Stimulated activated CD8-positive, alpha-beta memory T cell treated with anti-CD3 and anti-CD28 coated beads, Interleukin-12 subunit alpha, Interleukin-12 subunit beta, amount 100 ng/mL, for 24 hours (primary cell): ENCODE results near the gene RABL2B.

Experiments used
- DNase-seq: peaks from one replicate; pipeline ENCODE4 v3.0.0-alpha.2; 2020; ENCODE audit errors: extremely low read depth

RABL2B gene

DNA sequence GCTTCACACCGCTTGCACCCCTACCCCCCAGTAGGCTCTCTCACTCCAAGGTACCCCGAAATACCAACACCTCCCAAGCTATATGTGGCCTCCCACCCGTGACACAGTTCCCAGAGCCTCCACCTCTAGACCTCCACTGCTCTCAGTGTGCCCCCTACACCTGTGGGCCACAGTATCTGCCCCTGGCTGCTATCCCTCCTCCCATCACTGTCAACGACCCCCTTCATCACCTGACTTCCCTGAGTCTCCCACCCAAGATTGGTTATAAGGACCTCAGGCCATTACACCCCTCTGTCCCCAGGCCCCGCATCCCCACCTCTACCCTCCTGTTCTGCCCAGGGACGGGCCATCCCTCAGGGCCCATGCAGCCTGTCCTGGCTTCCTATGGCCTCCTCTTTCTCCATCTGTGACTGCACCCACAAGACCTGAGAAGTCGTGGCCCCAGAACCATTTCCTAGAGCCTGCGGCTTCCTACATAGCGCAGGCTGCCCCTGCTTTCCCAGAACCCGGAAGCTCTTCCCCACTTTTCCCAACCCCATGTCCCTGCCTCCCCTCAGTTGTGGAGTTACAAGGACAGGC is 44.7 kb downstream of the RABL2B start:
- no peak for DNase-seq

DNA sequence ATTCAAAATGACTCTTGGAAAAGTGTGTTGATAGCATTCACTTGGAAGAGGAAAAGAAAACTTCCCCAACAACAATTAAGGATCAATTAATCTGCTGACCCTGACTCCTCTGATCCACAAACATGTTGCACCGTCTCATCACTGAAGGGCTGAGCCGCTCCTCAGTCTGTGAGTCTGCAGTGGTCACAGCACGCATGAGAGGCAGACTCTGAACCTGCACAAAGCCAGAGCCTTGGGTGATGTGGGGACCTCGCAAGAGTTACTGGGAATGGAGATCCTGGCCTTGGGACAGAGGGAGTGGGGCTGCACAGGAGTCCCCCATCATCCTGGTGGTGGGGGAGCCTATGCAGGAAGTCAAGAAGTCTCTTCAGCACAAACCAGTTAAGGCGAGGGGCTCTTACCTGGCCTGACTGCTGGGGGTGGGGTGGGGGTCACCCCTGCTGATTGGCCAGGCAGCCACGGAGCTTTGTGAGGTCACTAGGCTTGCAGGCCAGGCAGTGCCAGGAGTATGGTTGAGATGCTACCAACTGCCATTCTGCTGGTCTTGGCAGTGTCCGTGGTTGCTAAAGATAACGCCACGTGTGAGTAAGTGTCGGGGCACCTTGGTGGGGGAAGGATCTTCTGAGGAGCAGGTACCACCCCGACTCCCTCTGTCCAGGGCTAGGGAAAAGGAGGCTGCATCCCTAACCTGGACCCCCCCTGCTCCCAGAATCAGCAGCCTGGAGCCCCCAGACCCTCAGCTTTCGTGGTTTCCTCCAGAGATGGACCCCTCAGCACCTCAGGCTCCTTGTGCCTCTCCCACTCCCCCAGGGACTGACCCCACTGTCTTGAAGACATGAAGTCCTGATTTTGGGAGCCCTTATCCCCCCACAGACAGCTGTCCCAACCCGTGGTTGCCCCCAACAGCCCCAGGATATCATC is 45.4 kb downstream of the RABL2B start, which contains the start of gene ACR:
TSS of gene ACR (plus strand) at position 477 of the 921 bp plus-strand sequence. CDS start at position 509, 32 bp downstream.
- DNase-seq, result no peak

DNA sequence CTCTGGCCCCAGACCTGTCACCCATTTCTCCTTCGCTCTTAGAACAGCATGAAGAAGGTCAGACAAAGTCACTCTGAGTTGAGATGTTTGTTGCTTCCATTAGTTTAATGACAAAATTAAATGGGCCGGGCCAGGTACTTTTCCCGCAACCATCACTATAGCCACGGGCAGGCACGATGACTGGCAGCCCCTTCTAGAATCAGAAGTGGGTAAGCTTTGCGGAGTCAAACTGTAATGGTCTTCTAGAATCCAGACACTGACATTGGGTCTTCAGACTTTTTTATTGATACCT is 47.8 kb downstream of the RABL2B start:
- DNase-seq, result no peak

DNA sequence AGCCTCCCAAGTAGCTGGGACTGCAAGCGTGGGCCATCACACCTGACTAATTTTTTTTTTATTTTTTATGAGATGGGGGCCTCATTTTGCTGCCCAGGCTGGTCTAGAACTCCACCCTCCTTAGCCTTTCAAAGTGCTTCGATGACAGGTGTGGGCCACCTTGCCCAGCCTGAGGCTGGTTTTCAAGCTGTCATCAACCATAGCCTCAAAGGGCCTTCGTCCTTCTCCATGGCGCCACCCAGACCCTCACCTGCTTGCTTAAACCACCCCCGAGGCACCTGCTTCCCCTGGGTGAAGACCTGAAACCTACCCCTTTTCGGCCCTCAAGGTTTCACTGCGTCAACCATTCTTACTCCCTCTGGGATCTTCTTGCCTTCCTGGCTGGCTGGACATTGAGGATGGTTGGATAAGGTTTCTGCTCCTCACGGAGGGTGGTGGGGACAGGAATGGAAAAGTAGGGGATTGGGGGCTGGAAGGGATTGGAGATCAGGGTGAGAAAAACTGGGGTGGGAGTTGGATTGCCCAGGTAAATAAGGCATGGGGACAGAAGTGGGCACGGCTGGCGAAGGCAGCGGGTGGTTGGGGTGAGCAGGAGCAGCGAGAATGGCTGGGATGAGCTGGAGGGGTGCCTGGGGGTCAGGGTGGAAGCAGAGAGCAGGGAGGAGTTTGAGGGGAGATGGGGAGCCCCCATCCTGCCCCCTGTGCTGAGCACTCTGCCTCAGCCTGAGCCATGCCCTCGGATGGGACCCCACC is 48.3 kb downstream of the RABL2B start:
- no peak for DNase-seq

DNA sequence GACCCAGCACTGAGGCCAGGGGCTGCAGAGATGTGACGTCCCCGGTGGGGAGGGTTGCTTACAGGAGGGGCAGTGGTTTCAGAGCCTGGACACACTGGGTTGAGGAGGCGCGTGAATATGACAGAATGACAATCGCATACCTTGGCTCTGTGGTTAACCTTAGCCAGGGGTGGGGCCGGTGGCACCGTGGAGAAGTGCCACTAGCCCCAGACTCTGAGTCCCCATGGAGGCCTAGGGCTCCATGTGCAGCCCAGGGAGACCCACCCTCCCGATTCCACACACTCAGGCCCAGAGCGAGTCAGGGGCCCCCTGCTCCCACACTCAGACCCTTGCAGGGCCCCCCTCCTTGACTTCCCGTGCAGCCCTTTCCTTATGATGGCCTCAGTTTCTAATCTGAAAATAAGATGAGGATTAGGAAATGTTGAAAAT is 49.1 kb downstream of the RABL2B start:
- DNase-seq, result no peak

DNA sequence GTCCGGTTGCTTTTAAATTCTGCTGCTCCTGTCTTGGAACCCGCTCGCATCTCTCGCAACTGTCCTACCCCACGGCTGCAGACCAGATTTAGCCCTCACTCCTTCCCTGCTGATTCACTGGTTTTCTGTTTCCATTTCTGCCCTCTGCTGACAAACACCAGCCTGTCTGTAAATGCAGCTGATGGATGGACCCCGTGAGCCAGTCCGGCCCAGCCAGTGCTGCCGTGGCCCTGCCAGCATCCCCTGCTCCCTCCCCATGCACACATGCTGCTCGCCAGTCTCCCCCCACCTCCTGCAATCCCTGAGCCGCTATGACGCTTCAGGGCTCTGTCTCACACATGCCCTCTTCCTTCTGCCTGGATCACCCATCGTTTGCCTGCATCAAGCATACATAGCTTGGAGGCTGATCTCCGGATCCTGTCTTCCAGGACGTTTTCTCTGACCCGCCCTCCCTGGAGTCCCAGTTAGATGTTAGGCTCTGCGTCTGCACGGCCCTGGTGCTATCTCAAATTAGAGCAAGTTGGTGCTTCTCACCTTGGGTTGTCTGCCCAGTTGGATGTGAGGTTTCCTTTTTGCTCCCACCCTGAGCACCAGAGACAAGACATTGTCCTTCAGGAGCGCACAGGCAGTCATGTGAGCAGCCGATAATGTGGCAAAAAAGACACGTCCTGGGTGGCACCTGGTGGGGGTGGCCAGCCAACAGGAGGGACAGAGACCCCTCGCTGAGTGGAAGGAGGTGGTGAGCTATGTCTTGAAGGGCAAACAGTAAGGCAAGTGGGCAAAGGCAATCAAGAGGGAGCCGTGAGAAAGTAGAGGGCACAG is 49.7 kb downstream of the RABL2B start:
- no peak for DNase-seq

DNA sequence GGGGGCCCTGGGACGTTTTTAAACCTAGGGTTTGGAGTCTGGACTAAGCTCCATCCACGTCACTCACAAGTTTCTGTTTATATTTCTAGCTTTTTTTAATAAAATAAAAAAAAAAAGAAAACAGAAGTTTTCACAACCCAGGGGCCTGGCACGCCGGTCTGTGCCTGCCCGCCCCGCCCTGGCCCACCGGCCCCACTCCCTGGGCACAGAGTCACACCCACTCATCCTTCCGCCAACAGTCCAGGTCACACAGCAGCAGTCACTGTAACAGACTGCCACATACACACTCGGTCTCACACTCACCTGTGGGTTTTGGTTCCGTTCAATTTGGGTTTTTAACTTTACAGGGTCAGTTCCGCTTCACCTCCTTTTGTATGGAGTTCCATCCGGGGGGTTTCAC is 50.8 kb downstream of the RABL2B start:
- no peak for DNase-seq

DNA sequence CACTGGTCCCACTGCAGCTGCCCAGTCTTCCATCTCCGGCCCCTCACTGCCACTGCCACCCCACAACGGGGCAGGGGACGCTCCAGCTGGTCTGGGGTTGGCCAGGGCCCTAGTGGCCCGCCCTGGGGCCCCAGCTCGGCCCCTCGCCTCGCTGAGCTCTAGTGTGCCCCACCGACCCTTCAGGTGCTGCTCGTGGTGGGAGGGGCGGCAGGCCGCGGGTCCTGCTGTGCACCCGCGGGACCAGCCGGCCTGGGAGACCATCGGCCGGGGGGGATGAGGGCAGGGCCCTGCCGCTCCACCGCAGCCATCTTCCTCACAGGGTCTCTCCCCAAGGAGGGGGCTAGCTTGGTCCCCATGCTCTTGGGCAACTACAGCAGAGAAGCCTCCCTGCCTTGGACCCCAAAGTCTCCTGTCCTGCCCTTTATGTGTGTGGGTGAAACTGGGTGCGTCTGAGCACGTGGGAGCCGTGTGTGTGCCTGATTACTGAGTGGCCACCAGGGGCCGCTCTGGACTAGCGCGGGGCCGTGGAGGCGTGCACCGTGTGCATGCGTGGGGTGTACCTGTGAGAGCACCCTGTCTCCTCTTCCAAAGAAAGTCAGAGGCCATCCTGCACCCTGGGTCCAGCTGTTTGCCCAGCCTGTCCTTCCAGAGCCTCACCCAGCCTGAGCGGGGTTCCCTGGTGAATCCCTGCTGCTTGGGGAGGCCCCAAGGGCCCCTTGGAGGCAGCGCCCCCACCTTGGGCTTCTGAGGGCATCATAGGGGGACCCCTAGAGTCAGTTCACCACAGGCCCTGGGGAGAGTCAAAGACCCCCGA is 51.4 kb downstream of the RABL2B start:
- DNase-seq, result peak; percentile 17

DNA sequence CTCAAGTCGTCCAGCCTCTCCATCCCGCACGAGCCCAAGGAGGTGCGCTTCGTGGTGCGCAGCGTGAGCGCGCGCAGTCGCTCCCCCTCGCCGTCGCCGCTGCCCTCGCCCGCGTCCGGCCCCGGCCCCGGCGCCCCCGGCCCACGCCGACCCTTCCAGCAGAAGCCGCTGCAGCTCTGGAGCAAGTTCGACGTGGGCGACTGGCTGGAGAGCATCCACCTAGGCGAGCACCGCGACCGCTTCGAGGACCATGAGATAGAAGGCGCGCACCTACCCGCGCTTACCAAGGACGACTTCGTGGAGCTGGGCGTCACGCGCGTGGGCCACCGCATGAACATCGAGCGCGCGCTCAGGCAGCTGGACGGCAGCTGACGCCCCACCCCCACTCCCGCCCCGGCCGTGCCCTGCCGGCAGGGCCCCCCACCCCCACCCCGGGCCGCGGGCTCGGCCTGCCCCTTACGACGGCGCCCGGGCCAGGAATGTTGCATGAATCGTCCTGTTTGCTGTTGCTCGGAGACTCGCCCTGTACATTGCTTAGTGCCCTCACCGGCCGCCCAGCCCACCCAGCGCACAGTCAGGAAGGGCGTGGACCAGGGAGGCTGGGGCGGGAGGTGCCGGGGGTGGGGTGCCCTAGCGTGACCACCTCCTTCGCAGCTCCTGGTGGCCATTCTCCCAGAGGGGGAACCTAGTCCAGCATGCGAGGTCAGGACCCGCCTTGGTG is 52.3 kb downstream of the RABL2B start:
- DNase-seq, result no peak

DNA sequence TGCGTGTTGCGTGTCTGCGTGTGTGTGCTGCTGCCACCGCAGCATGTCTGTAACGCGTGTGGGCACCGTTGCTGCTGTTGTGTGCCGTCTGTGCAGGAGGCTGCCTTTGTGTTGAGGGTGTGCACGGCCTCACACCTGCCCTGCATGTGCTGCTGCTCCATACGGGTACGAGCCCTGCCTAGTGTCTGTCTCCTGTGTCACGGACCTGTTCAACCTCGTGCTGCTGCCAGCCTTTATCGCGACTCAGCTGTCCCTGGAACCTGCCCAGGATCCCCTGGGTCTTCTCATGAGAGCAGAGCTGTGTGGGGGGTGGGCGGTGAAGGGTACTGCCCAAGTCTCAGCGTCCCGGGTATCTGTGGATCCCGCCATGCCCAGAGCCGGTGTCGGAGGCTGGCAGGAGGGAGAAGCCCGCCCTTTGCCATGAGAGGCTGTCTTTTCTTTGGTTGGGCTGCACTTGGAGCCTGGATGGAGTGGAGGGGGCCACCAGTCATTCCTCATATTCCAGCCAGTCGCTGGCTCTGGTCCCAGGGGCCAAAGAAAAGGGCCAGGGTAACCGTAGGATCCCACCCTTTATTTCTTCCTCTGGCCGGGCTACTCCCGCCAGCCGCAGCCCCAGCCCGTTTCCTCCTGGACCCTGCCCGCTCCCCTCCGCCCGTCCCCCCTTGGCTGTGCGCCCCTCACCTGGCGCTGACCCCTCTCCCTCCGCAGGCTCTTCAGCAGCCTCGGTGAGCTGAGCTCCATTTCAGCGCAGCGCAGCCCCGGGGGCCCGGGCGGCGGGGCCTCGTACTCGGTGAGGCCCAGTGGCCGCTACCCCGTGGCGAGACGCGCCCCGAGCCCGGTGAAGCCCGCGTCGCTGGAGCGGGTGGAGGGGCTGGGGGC is 53.2 kb downstream of the RABL2B start:
- DNase-seq, result no peak

DNA sequence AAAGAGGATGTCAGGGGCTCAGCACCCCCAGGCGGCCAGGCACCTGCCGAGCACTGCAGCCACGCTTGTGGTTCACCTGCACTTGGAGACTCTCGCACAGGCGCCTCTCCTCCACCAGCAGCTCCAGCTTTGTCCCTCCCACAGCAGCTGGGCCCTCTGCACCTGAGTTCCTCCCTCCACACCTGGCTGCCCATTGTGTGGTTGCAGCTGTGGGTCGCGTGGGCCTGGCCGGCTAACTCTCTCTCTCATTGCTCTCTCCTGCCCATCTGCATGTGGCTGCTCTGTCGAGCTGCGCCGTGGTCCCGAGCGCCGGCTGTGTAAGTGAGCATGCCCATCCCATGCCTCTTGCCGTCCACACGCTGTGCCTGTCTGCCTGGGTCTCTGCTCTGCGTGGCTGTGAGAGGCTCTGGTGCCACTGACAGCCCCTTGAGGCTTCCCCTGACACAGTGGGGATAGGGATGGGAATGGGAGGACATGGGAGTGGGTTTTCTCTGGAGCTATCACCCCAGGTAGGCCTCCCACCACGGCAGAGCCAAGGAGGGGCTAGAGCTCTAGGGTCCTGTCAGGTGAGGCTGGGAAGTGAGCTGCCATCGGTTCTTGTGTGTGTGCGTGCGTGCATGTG is 53.9 kb downstream of the RABL2B start:
- no peak for DNase-seq

DNA sequence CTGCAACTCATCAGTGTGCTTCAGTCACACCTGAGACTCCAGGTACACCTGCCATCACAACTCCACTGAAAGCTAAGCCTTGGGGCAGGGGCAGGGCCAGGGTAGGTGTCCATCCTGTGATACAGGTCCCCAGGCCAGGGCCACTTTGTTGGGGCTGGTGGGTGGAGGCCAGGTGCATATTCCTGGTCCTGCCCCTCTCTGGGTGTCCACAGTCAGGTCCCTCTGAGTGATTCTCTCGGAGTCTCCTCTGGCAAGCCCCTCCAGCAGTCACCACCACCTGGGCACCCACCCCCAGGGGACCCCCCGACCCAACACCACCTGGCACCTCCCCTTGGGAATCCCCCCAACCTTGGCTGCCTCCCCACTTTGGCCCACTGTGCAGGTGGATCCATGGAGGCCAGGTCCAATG is 54.9 kb downstream of the RABL2B start:
- no peak for DNase-seq

DNA sequence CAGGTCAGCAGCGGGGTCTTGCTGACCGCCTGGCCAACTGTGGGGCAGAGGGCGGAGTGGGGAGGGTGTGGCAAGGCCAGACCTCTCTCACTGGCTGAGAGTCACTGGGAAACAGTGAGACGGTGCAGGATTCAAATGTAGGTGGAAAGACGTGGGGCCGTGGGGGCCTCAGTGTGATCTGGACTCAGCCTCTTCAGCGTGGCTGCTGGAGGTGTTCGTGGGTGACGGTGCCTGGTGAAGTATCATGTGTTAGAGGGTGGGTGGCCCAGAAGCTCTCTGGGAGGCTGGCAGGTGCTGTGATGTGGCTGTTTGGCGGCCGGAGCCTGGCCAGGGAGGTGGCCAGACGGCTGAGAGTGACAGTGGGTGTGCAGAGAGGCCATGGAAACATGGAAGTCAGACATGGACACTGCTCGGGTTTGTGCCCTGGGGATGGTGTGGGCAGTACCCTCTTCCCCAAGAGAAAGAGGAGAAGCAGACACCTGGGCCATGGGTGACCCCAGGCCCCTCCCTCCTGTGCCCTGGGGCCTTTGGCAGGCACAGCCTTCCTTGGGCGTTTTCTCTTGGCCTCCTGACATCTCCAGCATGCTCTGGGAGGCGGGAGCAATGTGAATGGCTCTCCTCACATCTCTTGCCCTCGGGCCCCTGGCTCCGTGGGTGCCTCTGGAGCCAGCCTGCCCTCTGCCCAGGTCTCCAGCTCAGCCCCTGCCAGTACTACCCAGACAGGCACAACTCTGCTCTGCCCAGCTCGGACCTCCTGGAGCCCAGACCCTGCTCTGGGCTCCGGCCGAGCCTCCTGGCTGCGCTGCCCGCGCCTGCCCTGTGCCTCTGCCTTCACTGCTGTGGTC is 55.5 kb downstream of the RABL2B start:
- DNase-seq, result no peak

DNA sequence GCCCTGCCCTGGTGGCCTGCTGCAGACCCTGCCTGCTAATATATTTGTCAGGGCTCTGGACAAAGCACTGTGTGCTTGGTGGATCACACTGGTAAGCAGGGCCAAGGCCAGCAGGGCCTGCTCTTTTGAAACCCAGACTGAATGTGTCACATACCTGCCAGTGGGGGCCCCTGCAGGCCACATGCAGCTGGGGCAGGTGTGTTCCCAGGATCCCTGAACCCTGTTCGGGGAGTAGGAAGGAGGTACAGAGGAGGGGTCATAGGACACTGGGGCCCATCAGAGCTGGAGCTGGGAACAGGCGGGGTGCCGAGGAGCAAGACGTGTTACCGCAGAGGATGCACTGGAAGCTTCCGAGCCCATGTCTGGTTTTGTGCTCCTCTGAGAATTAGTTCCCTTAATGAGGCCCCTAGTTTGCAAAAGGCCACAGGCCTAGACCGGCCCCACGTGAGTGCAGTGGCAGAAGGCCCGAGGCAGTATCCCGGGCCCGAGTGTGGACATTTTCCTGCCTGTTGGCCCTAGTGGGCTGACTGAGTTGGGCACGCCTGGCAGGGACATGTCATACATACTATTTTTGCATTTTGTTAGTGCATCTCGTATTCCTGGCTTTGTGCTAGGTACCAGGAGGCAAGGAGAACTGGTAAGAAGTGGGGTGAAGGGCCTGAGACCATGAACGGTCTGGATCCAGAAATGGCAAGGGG is 56.6 kb downstream of the RABL2B start:
- DNase-seq, result no peak

DNA sequence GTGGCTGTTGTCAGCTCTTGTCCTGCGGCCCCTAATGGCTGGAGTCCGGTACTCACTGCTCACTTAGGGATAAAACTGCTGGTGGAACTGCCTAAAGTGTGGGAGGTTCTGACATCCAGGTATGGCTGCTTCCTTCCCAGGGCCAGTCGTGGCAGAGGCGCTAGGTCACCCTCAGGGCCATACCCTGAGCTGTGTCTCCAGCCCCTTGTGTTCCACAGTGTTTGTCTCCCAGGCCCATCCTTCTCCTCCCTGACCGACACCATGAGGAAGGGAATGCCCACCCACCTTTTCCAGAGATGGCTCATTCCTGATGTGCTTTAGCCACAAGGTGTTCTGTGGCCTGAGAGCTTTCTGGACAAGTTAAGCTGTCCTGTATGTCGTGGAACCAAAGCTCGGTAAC is 57.8 kb downstream of the RABL2B start:
- no peak for DNase-seq

DNA sequence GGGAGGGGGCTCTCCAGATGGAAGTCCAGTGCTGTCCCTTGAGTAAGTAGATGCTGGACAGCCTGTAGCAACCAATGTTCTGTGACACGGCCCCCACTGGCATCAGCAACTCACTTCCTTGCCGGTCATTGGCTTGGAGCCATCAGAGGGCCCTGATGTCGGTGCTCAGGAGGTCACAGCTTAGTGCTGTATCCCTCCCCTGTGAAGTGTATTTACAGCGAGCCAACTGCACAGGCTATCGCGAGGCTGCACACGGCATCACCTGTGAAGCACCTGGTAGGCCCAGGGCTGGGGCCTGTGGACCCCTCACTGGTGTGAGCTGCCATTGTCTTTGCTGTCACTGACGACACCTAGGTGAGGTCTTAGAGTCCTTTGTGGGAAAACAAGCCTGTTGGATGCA is 58.8 kb downstream of the RABL2B start:
- no peak for DNase-seq

DNA sequence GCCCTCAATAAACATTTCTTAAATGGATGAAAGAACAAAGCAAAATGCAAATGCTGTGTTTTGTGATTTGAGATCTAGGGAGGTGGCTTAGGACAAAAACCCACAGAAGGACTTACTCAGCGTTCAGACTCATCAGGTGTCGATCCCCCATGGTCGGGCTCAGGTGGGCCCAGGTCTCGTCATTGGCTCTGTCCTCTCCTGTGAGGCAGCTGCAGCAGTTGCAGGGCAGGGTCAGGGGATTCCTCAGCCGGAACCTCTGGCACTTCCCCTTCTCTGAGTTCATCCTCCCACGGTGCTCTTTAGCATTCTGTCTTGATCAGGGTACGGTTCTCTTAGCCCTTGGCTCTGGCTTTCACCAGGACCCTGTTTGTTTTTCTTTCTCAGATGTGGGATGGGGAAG is 59.4 kb downstream of the RABL2B start:
- no peak for DNase-seq
